Measurements from ENCODE around the gene KRT84.

KRT84 gene, protein sequence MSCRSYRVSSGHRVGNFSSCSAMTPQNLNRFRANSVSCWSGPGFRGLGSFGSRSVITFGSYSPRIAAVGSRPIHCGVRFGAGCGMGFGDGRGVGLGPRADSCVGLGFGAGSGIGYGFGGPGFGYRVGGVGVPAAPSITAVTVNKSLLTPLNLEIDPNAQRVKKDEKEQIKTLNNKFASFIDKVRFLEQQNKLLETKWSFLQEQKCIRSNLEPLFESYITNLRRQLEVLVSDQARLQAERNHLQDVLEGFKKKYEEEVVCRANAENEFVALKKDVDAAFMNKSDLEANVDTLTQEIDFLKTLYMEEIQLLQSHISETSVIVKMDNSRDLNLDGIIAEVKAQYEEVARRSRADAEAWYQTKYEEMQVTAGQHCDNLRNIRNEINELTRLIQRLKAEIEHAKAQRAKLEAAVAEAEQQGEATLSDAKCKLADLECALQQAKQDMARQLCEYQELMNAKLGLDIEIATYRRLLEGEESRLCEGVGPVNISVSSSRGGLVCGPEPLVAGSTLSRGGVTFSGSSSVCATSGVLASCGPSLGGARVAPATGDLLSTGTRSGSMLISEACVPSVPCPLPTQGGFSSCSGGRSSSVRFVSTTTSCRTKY

DNA sequence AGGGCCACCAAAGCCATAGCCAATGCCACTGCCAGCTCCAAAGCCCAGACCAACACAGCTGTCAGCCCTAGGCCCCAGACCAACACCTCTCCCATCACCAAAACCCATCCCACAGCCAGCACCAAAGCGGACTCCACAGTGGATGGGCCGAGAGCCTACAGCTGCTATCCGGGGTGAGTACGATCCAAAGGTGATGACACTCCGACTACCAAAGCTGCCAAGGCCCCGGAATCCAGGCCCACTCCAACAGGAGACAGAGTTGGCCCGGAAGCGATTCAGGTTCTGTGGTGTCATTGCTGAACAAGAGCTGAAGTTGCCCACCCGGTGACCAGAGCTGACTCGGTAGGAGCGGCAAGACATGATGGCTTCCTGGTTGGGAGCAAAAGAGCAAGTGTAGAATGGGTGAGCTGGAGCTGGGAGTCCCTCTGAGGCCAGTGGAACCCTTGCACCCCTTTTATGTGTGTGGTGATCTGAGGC is at the start of gene KRT84:
TSS of gene KRT84 (minus strand) at position 427 of the 477 bp plus-strand sequence. CDS start at position 360, 67 bp downstream.
- no peak within 1 kb of the TSS for H3K4me3 ChIP-seq (ENCODE audit: low read length)
- H3K9me3 ChIP-seq (ENCODE audit: control insufficient read depth, low read length) = no peaks in the 10 kb centered on the region
- H3K9ac ChIP-seq (ENCODE audit: low read length) = no peak within 1 kb of the TSS
- H3K36me3 ChIP-seq (ENCODE audit: control insufficient read depth, insufficient read depth, low read length) = no peaks in the 10 kb centered on the region
- no peaks in the 10 kb centered on the region for H3K4me1 ChIP-seq (ENCODE audit: control insufficient read depth, insufficient read depth, low read length)
- no peaks in the 10 kb centered on the region for H3K27me3 ChIP-seq (ENCODE audit: control insufficient read depth, insufficient read depth, low read length)

DNA sequence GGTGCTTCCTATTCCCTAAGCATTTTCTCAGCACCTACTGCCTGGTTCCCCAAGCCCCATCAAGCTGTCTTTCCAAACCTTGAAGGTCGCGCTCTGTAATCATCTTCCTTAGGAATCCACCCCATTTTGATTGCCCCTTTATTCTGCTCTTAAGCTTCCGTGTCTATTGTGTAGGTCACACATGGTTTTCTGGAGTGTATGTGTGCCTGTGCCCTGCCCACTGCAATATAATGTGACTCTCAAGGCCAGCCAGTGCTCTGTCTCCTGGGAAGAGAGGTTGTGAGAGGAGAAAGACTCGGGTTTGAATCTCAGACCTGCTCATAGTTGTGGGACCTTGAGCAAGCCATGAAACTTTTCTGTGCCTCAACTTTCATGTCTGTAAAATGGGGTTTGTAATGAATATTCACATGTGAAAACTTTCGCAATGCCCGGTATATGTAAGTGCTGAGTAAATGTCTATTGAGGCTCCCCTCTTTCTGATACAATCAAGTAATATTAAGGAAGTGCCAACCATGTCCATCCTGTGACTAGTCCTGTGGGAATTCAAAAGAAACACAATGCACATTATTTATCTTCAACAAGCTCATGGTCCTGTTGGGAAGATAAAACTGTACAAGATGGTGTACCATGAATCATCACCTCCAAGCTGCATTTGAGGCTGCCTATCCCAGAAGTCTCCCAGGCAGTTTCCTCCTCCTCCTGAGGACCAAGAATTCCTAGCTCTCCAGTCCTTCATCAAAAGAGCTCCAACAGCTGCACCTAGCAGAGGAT is 49.5 kb upstream of the KRT84 start:
- Histone ChIP-seq H3K4me1 (ENCODE audit: control insufficient read depth, insufficient read depth, low read length) (peaks cover 34% of the 10 kb centered on the region), H3K36me3 (ENCODE audit: control insufficient read depth, insufficient read depth, low read length) (no peaks in the 10 kb centered on the region), H3K27me3 (ENCODE audit: control insufficient read depth, insufficient read depth, low read length) (peaks cover 7% of the 10 kb centered on the region), H3K9ac (ENCODE audit: low read length) (no peak overlapping the region), H3K9me3 (ENCODE audit: control insufficient read depth, low read length) (no peaks in the 10 kb centered on the region), H3K4me3 (ENCODE audit: low read length) (no peak overlapping the region)

DNA sequence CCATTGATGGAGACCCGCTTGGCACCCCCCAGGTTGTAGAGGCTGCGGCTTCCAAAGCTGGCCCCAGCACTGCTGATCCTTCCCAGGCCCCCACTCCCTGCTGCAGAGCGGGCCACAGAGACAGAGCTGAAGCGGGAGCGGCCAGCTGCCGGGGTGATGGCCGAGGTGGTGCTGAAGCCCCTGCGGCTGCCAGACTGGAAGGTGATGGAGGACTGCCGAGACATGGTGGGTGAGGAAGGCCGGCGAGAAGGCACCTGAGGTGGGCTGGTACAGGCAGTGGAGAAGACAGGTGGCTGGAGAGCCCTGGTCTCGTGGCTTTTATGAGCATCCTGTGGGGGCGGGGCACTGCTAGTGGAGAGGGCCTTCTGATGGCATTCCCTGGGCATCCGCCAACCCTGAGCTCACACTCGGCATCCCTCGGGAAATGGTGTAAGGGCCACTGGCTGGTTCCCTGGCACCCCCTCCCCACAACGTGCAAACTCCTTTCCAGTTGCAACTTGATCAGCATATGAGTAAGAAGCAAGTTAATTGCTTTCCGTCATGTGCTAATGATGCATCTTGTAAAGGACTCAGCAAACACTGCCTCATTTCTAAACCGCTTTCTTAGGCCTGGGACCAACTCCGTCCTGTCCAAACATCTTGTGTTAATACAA is 48.8 kb upstream of the KRT84 start, which contains the start of gene KRT75:
TSS of gene KRT75 (minus strand) at position 291 of the 653 bp plus-strand sequence. CDS start at position 224, 67 bp downstream.
- H3K27me3 ChIP-seq (ENCODE audit: control insufficient read depth, insufficient read depth, low read length) = peaks cover 7% of the 10 kb centered on the region
- H3K9ac ChIP-seq (ENCODE audit: low read length) = no peak within 1 kb of the TSS
- peaks cover 34% of the 10 kb centered on the region for H3K4me1 ChIP-seq (ENCODE audit: control insufficient read depth, insufficient read depth, low read length)
- H3K36me3 ChIP-seq (ENCODE audit: control insufficient read depth, insufficient read depth, low read length) = no peaks in the 10 kb centered on the region
- H3K9me3 ChIP-seq (ENCODE audit: control insufficient read depth, low read length) = no peaks in the 10 kb centered on the region
- no peak within 1 kb of the TSS for H3K4me3 ChIP-seq (ENCODE audit: low read length)

DNA sequence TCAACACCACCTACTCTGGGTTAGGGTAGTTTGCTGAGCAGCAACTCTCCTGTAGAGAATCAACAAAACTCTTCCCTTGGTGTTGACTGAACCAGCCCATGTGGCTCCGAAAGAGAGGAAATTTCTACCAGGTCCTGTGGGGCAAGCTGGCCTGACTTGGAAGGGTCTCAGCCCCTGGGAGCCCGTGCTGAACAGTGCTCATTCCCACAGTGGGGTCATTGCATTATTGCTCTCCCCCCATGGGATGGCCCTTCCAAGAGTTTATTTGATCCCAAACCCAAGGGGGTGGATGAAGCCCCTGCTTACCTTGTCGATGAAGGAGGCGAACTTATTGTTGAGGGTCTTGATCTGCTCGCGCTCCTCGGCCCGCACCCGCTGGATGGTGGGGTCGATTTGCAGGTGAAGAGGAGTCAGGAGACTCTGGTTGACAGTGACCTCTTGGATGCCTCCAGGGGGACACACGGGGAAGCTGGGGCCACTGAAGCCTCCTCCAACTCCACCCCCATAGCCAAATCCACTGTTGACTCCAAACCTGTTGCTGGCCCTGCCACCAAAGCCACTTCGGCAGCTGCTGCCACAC is 48.1 kb upstream of the KRT84 start:
- peaks cover 29% of the 10 kb centered on the region for H3K4me1 ChIP-seq (ENCODE audit: control insufficient read depth, insufficient read depth, low read length)
- H3K4me3 ChIP-seq (ENCODE audit: low read length) = no peak overlapping the region
- H3K9ac ChIP-seq (ENCODE audit: low read length) = no peak overlapping the region
- peaks cover 7% of the 10 kb centered on the region for H3K27me3 ChIP-seq (ENCODE audit: control insufficient read depth, insufficient read depth, low read length)
- no peaks in the 10 kb centered on the region for H3K9me3 ChIP-seq (ENCODE audit: control insufficient read depth, low read length)
- no peaks in the 10 kb centered on the region for H3K36me3 ChIP-seq (ENCODE audit: control insufficient read depth, insufficient read depth, low read length)

DNA sequence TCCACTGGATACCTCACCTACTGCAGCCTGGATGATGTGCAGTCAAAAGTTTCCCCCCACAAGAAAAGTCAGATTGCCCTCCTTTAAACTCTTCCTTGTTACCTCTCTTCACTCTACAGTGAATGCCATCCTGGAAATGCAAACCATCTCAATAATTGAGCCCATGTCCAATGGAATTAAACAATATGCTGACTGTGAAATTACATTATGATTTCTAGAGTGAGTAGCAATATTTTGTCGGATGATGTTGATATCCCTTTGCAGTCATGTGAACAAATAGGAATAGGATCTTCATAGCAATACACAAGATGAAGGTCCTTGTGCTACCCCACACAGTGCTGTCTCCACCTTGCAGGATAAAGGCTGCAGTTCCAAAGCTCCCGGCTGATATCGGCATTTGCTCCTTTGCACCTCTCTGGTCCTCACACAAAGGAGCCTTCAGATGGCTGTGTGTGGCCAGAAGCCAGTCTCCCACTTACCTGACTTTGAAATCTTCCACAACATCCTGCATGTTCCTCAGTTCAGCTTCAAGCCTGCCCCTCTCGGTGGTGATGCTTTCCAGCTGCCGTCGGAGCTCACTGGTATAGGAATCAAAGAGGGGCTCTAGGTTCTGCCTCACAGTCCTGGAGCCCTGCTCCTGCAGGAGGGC is 47.2 kb upstream of the KRT84 start:
- Histone ChIP-seq H3K27me3 (ENCODE audit: control insufficient read depth, insufficient read depth, low read length) (peaks cover 7% of the 10 kb centered on the region), H3K9me3 (ENCODE audit: control insufficient read depth, low read length) (no peaks in the 10 kb centered on the region), H3K4me1 (ENCODE audit: control insufficient read depth, insufficient read depth, low read length) (peaks cover 27% of the 10 kb centered on the region), H3K4me3 (ENCODE audit: low read length) (no peak overlapping the region), H3K9ac (ENCODE audit: low read length) (no peak overlapping the region), H3K36me3 (ENCODE audit: control insufficient read depth, insufficient read depth, low read length) (no peaks in the 10 kb centered on the region)

DNA sequence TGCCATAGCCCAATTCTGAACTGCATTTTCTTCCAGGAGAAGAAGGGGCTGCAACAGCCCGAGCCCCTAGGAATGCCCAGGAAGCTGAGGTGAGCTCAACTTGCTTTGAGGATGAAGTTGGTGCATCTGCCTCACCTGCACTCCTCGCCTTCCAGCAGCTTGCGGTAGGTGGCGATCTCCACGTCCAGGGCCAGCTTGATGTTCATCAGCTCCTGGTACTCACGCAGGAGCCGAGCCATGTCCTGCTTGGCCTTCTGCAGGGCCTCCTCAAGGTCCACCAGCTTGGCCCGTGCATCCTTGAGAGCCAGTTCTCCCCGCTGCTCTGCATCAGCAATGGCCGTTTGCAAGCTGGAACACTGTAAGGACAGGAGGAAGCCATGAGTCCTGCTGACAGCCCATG is 42.7 kb upstream of the KRT84 start:
- Histone ChIP-seq H3K36me3 (ENCODE audit: control insufficient read depth, insufficient read depth, low read length) (no peaks in the 10 kb centered on the region), H3K4me1 (ENCODE audit: control insufficient read depth, insufficient read depth, low read length) (no peaks in the 10 kb centered on the region), H3K27me3 (ENCODE audit: control insufficient read depth, insufficient read depth, low read length) (peaks cover 7% of the 10 kb centered on the region)

DNA sequence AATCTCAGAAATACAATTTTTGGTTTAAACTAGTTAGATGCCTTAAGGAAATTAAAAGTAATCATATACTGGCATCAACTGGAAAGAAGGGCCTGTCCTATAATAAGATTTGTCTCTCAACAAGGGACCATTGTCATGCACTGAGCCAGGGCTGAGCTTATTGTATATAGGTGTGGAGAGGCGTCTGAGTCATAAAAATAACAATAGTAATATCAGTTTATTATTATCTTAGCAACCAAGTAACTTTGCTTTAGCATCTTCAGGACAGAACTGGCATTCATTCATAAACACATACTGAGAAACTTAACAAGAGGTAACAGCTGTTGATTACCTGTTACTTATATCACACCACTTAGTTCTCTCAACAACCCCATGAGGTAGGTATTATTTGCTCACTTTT is 41.6 kb upstream of the KRT84 start:
- H3K9me3 ChIP-seq (ENCODE audit: control insufficient read depth, low read length) = no peaks in the 10 kb centered on the region
- H3K9ac ChIP-seq (ENCODE audit: low read length) = no peak overlapping the region
- H3K36me3 ChIP-seq (ENCODE audit: control insufficient read depth, insufficient read depth, low read length) = no peaks in the 10 kb centered on the region
- peaks cover 7% of the 10 kb centered on the region for H3K27me3 ChIP-seq (ENCODE audit: control insufficient read depth, insufficient read depth, low read length)
- H3K4me1 ChIP-seq (ENCODE audit: control insufficient read depth, insufficient read depth, low read length) = no peaks in the 10 kb centered on the region
- H3K4me3 ChIP-seq (ENCODE audit: low read length) = no peak overlapping the region

More for the DNA sequence above, 42.7 kb upstream of the KRT84 start:
- Histone ChIP-seq H3K9me3 (ENCODE audit: control insufficient read depth, low read length) (no peaks in the 10 kb centered on the region), H3K9ac (ENCODE audit: low read length) (no peak overlapping the region), H3K4me3 (ENCODE audit: low read length) (no peak overlapping the region)

DNA sequence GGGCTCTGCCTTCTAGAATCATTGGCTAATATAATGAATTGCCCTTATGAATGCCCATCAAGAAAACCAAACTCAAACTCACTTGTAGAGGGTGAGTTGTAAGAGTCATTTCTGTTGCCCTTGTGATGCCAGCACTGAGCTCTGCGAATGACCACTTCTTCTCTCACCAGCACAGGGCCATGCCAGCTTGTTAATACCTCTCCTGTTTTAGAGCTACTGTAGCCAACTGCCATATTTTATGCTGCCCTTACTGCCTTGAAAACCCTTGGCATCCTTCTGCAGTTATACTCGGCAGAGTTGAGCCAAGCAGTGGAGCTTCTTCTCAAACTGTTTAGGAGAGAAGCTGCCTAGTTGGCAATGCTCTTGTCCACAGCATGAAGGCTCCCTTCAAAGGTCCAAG is 40.6 kb upstream of the KRT84 start:
- no peaks in the 10 kb centered on the region for H3K4me1 ChIP-seq (ENCODE audit: control insufficient read depth, insufficient read depth, low read length)
- H3K36me3 ChIP-seq (ENCODE audit: control insufficient read depth, insufficient read depth, low read length) = no peaks in the 10 kb centered on the region
- H3K27me3 ChIP-seq (ENCODE audit: control insufficient read depth, insufficient read depth, low read length) = peaks cover 2% of the 10 kb centered on the region
- H3K9me3 ChIP-seq (ENCODE audit: control insufficient read depth, low read length) = no peaks in the 10 kb centered on the region
- H3K4me3 ChIP-seq (ENCODE audit: low read length) = no peak overlapping the region
- H3K9ac ChIP-seq (ENCODE audit: low read length) = no peak overlapping the region

DNA sequence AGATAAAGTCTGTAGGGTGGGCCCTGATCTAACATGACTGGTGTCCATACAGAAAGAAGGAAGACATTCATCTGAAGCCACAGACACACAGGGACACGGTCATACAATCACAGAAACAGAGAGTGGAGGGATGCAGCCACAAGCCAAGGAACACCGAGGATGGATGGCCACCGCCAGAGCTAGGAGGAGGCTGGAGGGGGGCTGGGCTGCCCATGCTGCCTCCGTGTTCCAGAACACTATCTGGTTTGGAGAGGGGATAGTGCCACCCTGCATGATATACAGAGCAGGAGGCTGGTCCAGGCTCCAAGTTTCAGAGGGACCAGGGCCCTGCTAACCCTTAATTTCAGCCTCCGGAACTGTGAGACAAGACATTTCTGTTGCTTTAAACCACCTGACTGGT is 40.0 kb upstream of the KRT84 start:
- Histone ChIP-seq H3K27me3 (ENCODE audit: control insufficient read depth, insufficient read depth, low read length) (no peaks in the 10 kb centered on the region), H3K9ac (ENCODE audit: low read length) (no peak overlapping the region), H3K4me3 (ENCODE audit: low read length) (no peak overlapping the region), H3K4me1 (ENCODE audit: control insufficient read depth, insufficient read depth, low read length) (no peaks in the 10 kb centered on the region), H3K9me3 (ENCODE audit: control insufficient read depth, low read length) (no peaks in the 10 kb centered on the region), H3K36me3 (ENCODE audit: control insufficient read depth, insufficient read depth, low read length) (no peaks in the 10 kb centered on the region)

DNA sequence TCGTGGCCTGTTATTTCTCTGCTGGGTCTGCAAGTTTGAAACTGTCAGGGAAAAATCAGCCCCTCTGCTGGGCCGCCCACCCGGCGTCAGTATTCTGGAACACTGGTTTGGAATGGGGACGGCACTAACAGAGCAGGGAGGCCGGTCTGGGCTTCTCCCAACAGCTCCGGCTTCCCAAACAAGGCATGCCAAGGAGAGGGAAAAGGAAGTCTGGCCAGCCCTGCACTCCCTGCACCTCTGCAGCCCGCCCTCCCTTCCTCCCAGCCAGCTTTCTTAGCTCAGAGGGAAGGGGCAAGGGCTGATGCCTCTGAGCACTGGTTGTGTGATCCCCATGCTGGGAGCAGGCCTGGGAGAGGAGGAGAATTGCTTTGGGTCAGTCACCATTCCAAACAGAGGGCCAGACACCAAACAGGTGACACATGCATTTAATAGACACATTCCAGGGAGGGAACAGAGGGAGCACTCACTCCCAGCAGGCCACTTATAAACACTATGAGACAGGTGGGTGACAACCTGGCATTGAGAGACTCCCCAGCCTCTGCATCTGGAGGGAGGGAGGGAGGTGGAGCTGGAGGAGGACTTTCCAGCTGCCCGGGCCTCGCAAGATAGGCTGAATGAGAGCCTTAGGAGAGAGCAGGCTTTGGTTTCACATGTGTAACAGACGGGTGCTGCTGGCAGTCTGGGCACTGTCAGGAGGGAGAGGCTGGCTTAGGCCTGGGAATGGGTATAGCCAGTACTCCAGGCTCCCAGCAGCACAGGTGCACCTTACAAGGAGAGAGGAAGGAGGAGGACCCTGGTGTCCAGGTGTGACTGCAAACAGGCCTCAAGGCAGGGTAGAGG is 38.4 kb upstream of the KRT84 start:
- Histone ChIP-seq H3K9ac (ENCODE audit: low read length) (no peak overlapping the region), H3K9me3 (ENCODE audit: control insufficient read depth, low read length) (no peaks in the 10 kb centered on the region), H3K4me1 (ENCODE audit: control insufficient read depth, insufficient read depth, low read length) (no peaks in the 10 kb centered on the region), H3K36me3 (ENCODE audit: control insufficient read depth, insufficient read depth, low read length) (no peaks in the 10 kb centered on the region), H3K4me3 (ENCODE audit: low read length) (no peak overlapping the region), H3K27me3 (ENCODE audit: control insufficient read depth, insufficient read depth, low read length) (no peaks in the 10 kb centered on the region)

All from mucosa of stomach (tissue), 1 donor.